Parathyroid adenoma (tissue), 2 donors: ENCODE measurements around the gene SPCS1.

Source experiments
- H2AFZ ChIP-seq: fragments of 300-600 bp; sonication (generic); one replicate; pipeline ENCODE4 v1.7.0; 2017; ENCODE audit warnings: antibody characterized with exemption, mild to moderate bottlenecking
- H3K27ac ChIP-seq: fragments of 300-600 bp; sonication (generic); one replicate; pipeline ENCODE4 v1.7.0; 2017
- H3K27me3 ChIP-seq: fragments of 300-600 bp; sonication (generic); one replicate; pipeline ENCODE4 v1.7.0; 2017; ENCODE audit warnings: low read length; ENCODE audit not compliant: control insufficient read depth, insufficient read depth
- H3K36me3 ChIP-seq: fragments of 300-600 bp; sonication (generic); one replicate; pipeline ENCODE4 v1.7.0; 2017; ENCODE audit warnings: low read length; ENCODE audit not compliant: control insufficient read depth, insufficient read depth
- H3K4me1 ChIP-seq: fragments of 300-600 bp; sonication (generic); one replicate; pipeline ENCODE4 v1.7.0; 2017; ENCODE audit warnings: control low read depth
- H3K4me2 ChIP-seq: fragments of 300-600 bp; sonication (generic); one replicate; pipeline ENCODE4 v1.7.0; 2017; ENCODE audit warnings: low read length
- H3K4me3 ChIP-seq: fragments of 300-600 bp; sonication (generic); one replicate; pipeline ENCODE4 v1.7.0; 2017; ENCODE audit warnings: low read depth, low read length
- H3K79me2 ChIP-seq: fragments of 300-600 bp; sonication (generic); one replicate; pipeline ENCODE4 v1.7.0; 2017; ENCODE audit warnings: control low read depth
- H3K9ac ChIP-seq: fragments of 300-600 bp; sonication (generic); one replicate; pipeline ENCODE4 v1.7.0; 2017; ENCODE audit warnings: mild to moderate bottlenecking
- H3K9me3 ChIP-seq: fragments of 300-600 bp; sonication (generic); one replicate; pipeline ENCODE4 v1.7.0; 2017; ENCODE audit warnings: low read length; ENCODE audit not compliant: control insufficient read depth
- CTCF ChIP-seq: fragments of 300-600 bp; sonication (generic); IDR thresholded peaks from one replicate; pipeline ENCODE4 v1.7.0; 2017; ENCODE audit warnings: antibody characterized with exemption, mild to moderate bottlenecking
- donor health status: primary hyperparathyroidism.

Gene SPCS1

GRCh38 chr3:52739730-52740129 is 33.8 kb downstream of the SPCS1 start:
- Histone ChIP-seq H2AFZ (no peak overlapping the region), H3K4me3 (no peak overlapping the region), H3K27me3 (no peaks in the 10 kb centered on the region), H3K79me2 (no peaks in the 10 kb centered on the region), H3K9me3 (no peaks in the 10 kb centered on the region), H3K4me2 (no peak overlapping the region), H3K36me3 (no peaks in the 10 kb centered on the region), H3K9ac (no peak overlapping the region), H3K27ac (no peak overlapping the region), H3K4me1 (no peaks in the 10 kb centered on the region)
- no peak for TF ChIP-seq CTCF

GRCh38 chr3:52742418-52743041 is 36.6 kb downstream of the SPCS1 start:
- Histone ChIP-seq H3K4me2 (no peak overlapping the region), H3K9me3 (no peaks in the 10 kb centered on the region), H3K9ac (no peak overlapping the region), H3K4me1 (no peaks in the 10 kb centered on the region), H3K27me3 (no peaks in the 10 kb centered on the region), H3K79me2 (no peaks in the 10 kb centered on the region), H3K36me3 (no peaks in the 10 kb centered on the region), H3K27ac (no peak overlapping the region), H2AFZ (no peak overlapping the region), H3K4me3 (no peak overlapping the region)
- TF ChIP-seq CTCF: peak; percentile 18

GRCh38 chr3:52743152-52743551 is 37.2 kb downstream of the SPCS1 start:
- no peaks in the 10 kb centered on the region for H3K36me3 ChIP-seq
- no peaks in the 10 kb centered on the region for H3K79me2 ChIP-seq
- TF ChIP-seq CTCF: no peak
- no peaks in the 10 kb centered on the region for H3K4me1 ChIP-seq
- no peaks in the 10 kb centered on the region for H3K27me3 ChIP-seq
- no peak overlapping the region for H2AFZ ChIP-seq
- H3K4me3 ChIP-seq: no peak overlapping the region
- H3K27ac ChIP-seq: no peak overlapping the region
- H3K9ac ChIP-seq: no peak overlapping the region
- H3K4me2 ChIP-seq: no peak overlapping the region
- H3K9me3 ChIP-seq: no peaks in the 10 kb centered on the region

GRCh38 chr3:52743721-52744120 is 37.8 kb downstream of the SPCS1 start:
- Histone ChIP-seq H2AFZ (no peak overlapping the region), H3K4me1 (no peaks in the 10 kb centered on the region), H3K4me2 (no peak overlapping the region), H3K27ac (no peak overlapping the region), H3K36me3 (no peaks in the 10 kb centered on the region), H3K9ac (no peak overlapping the region), H3K9me3 (no peaks in the 10 kb centered on the region), H3K27me3 (no peaks in the 10 kb centered on the region), H3K79me2 (no peaks in the 10 kb centered on the region), H3K4me3 (no peak overlapping the region)
- no peak for TF ChIP-seq CTCF

GRCh38 chr3:52752045-52752660 is 46.2 kb downstream of the SPCS1 start:
- no peaks in the 10 kb centered on the region for H3K4me1 ChIP-seq
- peaks cover 3% of the 10 kb centered on the region for H3K79me2 ChIP-seq
- no peak for TF ChIP-seq CTCF
- no peaks in the 10 kb centered on the region for H3K27me3 ChIP-seq
- H2AFZ ChIP-seq: no peak overlapping the region
- no peak overlapping the region for H3K27ac ChIP-seq
- H3K9me3 ChIP-seq: no peaks in the 10 kb centered on the region
- H3K4me3 ChIP-seq: no peak overlapping the region
- no peak overlapping the region for H3K9ac ChIP-seq
- no peak overlapping the region for H3K4me2 ChIP-seq
- H3K36me3 ChIP-seq: no peaks in the 10 kb centered on the region
